HG03571 (cell line): ENCODE results near the gene TCERG1L.
"Not testable (repeated sequence)": the region's sequence is repeated elsewhere in the genome, so short reads cannot be mapped to it uniquely, and the experiment has no call there.

ENCODE experiments used
- ATAC-seq: cut with Tn5 transposase; IDR thresholded peaks from one replicate; pipeline ENCODE4 v1.9.1; 2021; ENCODE audit not compliant: unreplicated experiment

Gene TCERG1L

DNA sequence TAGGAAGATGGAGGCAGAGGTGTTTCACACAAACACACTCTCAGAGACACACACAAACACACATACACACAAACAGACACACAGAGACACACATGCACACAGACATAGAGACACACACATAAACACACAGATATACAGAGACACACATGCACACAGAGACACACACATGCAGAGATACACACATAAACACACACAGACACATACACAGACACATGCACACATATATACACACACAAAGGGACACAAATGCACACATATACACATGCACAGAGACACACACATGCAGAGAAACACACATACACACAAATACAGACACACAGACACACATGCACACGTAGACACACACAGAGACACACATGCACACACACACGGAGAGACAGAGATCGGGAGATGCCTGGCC is 163.3 kb downstream of the TCERG1L start:
- ATAC-seq: no peak

- no peak for ATAC-seq
Measured at GRCh38 chr10:131147301-131147975, 164.1 kb downstream of the TCERG1L start.

GRCh38 chr10:131146790-131147189 is 164.7 kb downstream of the TCERG1L start:
- ATAC-seq: no peak

DNA sequence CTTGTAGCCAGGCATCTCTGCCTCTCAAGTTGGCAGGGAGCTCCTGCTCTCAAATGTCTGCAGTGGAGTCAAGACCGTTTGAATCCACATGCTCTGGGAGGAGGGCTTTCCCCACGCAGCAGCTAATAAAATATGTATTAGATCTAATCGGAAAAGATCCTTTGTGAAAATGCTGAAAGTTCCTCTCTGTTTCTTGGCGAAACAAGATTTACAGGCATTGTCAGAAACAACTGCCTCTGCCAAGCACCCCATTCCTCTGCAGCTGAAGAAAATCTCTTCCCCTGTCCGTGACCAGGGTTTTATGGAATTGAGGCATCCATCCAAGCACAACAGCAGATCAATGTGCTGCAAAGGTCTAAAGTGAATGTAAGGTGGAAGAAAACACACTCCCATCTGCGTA is 165.8 kb downstream of the TCERG1L start:
- no peak for ATAC-seq

- no peak for ATAC-seq
Measured at GRCh38 chr10:131144711-131145375, 166.7 kb downstream of the TCERG1L start.

- ATAC-seq: no peak
Measured at GRCh38 chr10:131144196-131144595, 167.3 kb downstream of the TCERG1L start.

GRCh38 chr10:131143425-131144165 is 167.9 kb downstream of the TCERG1L start:
- ATAC-seq: no peak

DNA sequence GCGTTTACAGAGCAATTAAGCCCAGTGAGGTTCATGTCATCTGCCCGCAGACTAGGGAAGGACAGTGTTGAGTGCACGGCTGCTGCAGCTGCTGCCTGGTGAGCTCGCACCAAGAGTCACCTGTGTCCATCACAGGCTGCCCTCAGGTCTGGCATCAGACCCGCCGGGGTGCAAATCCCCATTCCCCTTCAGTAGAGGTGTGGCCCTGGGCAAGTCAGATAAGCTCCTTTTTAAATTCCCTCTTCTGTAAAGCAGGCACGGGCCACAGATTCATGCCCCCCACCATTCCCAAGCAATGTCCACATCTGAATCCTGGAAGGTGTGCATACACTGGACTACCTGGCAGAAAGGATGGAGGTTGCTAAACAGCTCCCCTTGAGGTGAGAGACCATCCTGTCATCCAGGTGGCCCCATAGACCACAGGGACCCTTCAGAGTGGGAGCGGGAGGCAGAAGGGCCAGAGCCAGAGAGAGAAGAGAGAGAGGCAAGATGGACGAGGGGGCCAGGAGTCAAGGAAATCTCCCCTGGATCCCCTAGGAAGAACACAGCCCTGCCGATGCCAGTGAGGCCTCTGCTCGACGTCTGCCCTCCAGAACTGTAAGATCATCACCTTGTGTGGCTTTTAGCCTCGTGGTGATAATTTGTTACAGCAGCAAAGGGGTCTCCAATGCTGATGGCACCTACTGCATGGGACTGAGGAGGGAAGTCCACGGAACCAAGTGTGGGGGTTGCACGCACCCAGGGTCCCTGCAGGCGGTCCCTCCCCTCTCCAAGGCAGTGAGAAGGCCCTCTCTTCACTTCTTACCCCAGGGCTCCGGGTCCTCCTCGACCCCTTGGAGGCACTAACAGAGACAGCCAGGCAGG is 168.8 kb downstream of the TCERG1L start:
- no peak for ATAC-seq

GRCh38 chr10:131141645-131142516 is 169.6 kb downstream of the TCERG1L start:
- ATAC-seq: no peak

- no peak for ATAC-seq
Measured at GRCh38 chr10:131141207-131141606, 170.3 kb downstream of the TCERG1L start.

- ATAC-seq: no peak
Measured at GRCh38 chr10:131140606-131141005, 170.9 kb downstream of the TCERG1L start.

DNA sequence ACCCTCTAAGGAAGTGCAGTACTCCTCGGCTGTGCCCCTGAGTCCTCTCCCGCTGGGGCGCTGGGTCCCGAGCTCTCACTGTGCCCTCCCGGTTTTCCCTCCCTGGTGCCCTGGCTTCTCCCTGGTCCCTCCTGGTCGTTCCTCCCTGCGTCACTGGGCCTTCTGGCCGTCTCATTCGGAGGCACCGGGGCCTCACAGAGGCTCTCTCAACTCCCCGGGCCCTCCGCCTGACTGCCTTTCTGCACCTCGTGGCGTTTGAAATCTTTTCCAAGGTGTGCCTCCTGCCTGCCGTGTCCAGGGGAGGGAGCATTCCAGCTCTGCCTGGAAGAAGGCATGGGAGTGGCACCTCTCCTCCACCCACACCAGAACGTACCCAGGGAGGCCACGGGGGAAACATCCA is 174.3 kb downstream of the TCERG1L start:
- ATAC-seq: no peak

- ATAC-seq: not testable (repeated sequence)
Measured at GRCh38 chr10:131136336-131136735, 175.2 kb downstream of the TCERG1L start.

- no peak for ATAC-seq
Measured at GRCh38 chr10:131135716-131136115, 175.8 kb downstream of the TCERG1L start.

GRCh38 chr10:131134651-131135050 is 176.9 kb downstream of the TCERG1L start:
- no peak for ATAC-seq

GRCh38 chr10:131134001-131134576 is 177.4 kb downstream of the TCERG1L start:
- ATAC-seq: no peak

DNA sequence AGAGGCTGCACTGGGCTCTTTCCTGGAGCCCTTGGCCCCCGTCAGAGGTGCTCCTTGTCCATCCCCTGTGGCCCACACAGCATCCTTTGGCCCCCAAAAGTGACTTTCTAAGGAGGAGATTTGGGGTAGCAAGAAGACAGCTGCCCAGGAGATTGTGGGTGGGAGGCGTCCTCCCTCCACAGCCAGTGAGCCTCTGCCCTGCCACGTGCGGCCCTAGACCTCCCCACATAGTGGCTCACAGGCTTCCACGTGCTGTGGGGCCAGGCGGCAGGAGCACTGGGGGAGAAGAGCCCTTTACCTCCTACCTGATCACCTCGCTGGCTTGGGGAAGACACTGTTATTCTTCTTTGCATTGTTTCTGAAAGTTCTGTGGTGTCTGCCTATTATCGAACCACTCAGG is 178.8 kb downstream of the TCERG1L start:
- ATAC-seq: no peak

DNA sequence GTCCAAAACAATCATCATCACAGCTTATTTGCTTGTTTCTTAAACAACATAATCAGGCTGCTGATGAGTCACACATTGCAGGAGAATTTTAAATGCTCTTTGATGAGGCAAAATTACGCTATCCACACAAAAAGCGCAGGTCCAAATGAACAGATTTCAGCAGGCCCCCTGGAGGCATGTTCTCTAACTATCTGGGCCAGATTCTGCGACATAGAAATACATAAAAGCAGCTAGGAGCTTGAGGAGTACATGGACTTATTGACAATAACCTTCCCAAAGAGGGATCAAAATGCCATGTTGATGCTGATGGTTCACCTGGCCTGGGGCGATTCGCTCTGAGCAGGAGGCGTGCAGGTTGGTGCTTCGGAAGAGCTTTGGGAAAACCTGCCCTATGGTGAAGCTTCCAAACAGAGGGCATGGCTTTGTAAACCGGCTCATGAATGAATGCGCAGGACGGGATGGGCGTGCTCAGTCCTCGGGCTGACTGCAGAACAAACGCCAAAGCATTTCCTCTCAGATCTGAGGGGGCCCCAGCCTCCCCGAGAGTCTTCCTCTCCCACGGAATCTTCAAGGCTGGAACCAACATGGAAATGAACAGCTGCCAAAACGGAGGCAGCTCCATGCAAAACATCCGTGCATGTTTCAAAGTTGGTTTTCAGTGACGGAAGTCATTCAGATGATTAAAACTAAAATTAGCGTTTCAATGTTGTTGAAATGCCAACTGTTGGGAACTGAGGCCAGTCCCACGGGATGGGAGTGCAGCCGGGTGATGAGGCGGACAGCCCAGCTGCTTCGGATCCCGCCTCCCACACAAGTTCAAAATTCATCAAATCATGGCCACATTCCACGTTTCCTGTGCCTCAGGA is 179.6 kb downstream of the TCERG1L start:
- ATAC-seq: no peak

DNA sequence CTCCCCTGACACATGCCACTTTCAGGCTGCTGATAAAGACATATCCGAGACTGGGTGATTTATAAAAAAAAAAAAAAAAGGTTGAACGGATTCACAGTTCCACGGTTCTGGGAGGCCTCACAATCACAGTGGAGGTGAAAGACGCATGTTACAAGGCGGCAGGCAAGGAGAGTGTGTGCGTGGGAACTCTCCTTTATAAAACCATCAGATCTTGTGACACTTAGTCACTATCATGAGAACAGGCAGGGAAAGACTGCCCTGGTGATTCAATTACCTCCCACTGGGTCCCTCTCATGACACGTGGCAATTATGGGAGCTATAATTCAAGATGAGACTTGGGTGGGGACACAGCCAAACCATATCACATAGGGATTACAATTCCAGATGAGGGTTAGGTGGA is 181.5 kb downstream of the TCERG1L start:
- ATAC-seq: no peak
